Activated naive CD8-positive, alpha-beta T cell treated with anti-CD3 and anti-CD28 coated beads, Interleukin-2, amount 50 U/mL, for 16 hours (primary cell): ENCODE measurements around the gene DYNC1LI1.
"Not testable (repeated sequence)": the region's sequence is repeated elsewhere in the genome, so short reads cannot be mapped to it uniquely, and the experiment has no call there.

Experiments
- DNase-seq: peaks from one replicate; pipeline ENCODE4 v3.0.0-alpha.2; 2020; ENCODE audit warnings: low read depth, low spot score

The DYNC1LI1 gene

DNA sequence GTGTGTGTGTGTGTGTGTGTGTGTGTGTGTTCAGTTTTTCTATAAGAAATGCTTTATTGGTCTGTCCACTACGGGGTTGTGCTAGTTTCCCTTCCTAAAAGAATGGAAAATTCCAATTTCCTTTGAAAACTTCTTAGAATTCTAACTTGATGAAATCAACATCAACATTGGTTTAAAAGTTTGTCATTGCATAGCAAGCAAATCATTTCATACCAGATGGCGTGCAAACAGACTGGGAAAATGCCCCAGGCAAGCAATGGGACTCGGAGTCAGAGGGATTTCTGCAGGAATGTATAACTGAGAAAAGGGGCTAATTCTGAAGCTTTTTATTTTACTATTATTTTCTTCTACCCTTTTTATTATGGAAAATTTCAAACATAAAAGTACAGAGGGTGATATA, 13.1 kb upstream of the DYNC1LI1 start:
- DNase-seq, result no peak

DNA sequence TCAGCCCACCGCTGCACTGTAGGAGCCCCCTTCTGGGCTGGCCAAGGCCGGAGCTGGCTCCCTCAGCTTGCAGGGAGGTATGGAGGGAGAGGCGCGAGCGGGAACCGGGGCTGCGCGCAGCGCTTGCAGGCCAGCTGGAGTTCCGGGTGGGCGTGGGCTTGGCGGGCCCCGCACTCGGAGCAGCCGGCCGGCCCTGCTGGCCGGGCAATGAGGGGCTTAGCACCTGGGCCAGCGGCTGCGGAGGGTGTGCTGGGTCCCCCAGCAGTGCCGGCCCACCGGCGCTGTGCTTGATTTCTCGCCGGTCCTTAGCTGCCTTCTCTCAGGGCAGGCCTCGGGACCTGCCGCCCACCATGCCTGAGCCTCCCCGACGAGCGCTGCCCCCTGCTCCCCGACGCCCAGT, 8.0 kb upstream of the DYNC1LI1 start:
- not testable (repeated sequence) for DNase-seq

GRCh38 chr3:32577581-32578556, 7.2 kb upstream of the DYNC1LI1 start:
- no peak for DNase-seq

- DNase-seq, result no peak
Observed at GRCh38 chr3:32577174-32577573, 6.5 kb upstream of the DYNC1LI1 start.

DNA sequence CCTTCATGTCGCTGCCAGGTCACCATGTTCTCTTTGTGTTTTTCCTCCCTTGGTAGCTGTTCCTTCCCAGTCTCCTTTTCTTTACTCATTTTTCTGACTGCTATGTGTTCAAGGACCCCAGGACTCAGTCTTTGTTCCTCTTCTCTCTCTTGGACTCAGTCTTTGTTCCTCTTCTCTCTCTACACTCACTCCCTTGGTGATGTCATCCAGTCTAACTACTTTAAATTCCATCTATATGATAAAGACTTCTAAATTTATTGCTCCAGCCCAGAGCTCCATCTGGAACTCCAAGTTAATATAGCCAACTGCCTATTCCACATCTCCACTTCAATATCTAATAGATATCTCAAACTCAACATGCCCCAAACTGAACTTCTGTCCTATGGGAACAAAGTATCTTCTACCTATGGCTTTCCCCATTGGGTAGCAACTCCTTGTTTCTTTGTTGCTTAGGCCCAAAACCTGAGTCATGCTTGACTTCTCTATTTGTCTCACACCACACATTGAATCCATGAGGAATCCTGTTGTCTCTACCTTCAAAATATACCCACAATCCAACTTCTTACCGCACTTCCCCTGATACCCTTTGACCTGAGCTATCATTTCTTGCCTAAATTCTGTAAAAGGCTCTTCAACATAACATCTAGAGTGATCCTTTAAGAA, 4.9 kb upstream of the DYNC1LI1 start:
- DNase-seq, result no peak

- DNase-seq, result no peak
Observed at GRCh38 chr3:32571192-32571485, 481 bp upstream of the DYNC1LI1 start.

GRCh38 chr3:32569540-32570420, 878 bp downstream of the DYNC1LI1 start:
- DNase-seq, result no peak

DNA sequence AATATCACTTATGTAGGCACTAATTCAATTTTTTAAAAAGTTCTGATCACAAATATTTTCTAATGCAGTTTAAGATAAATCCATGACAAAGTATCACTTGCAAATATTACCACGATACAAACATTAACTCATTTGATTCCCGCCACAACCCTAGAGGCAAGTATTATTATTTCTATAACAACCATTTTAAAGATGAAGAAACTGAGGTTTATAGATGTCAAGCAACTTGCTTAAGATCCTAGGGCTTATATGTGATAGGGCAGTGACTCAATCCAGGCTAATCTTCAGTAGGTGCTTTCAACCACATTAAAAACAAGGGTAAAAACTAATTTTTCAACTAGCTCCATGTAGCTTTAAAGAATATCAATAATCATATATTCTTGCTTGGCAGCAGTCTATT, 1.7 kb downstream of the DYNC1LI1 start:
- DNase-seq, result no peak

DNA sequence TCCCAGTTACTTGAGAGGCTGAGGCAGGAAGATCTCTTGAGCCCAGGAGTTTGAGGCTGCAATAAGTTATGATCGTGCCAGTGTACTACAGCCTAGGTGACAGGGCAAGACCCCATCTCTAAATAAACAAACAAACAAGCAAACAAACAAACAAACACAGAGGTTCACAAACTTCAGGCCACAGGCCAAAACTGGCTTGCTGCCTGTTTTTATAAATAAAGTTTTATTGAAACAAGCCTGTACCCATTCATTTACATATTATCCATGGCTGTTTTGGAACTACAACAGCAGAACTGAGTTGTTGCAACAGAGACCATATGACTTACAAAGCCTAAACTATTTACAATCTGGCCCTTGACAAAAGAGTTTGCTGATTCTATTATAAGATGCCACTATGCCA, 6.5 kb downstream of the DYNC1LI1 start:
- no peak for DNase-seq

- DNase-seq, result no peak
Observed at GRCh38 chr3:32562640-32563039, 8.0 kb downstream of the DYNC1LI1 start.

DNA sequence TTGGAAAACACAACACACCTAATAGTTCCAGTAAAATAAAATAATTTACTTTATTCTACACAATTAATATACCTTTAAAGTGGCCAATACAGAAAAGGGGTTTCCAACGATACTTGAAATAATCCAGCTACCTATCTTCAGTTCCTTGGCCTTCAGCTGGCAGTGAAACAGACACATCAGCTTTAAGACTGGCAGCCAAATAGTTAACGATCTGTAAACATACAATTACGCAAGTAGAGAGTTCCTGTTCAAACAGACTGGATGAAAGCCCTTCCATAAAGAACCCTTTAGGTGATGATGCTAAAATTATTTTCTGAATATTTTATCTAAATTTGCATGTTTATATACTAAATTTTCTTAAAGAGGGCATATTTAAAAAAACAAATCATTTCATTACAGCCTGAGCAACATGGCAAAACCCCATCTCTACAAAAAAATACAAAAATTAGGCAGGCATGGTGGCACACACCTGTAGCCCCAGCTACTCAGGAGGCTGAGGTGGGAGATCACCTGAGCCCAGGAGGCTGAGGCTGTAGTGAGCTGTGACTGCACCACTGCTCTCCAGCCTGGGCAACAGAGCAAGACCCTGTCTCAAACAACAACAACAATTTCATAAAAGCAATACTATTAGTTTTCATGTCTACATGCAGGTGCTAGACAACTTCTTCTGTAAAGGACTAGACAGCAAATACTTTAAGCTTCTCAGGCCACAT, 12.9 kb downstream of the DYNC1LI1 start:
- no peak for DNase-seq

DNA sequence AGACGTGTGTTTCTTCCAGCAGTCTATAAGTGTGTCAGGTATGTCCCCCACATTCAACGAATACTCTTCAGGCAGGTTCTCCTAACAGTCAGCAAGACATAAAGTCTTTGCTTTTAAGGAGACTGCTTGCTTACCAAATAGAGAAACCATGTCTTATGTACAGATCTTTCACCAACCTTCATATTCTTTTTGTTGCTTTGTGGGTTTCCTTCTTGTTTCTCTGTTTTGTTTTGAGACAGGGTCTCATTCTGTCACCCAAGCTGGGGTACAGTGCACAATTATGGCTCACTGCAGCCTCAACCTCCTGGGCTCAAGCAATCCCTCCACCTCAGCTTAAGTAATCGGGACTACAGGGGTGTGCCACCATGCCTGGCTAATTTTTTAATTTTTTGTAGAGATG, 14.3 kb downstream of the DYNC1LI1 start:
- no peak for DNase-seq

DNA sequence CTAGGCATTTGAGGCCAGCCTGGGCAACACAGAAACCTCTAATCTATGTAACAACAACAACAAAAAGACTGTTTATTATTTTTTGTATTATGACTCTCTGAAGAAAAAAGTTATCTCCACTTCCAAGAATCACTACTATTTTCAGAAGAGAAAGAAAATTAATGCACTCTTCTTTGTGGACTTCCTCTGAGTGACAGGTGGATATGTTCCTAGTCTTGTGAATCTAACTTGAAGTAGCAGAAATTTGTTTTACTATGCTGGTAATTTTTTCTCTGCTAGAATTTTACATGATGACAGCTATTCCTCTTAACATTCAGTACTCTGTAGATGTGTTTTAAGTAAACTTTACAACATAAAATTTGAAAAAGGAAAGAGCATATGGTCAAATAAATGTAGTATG, 16.7 kb downstream of the DYNC1LI1 start:
- no peak for DNase-seq

DNA sequence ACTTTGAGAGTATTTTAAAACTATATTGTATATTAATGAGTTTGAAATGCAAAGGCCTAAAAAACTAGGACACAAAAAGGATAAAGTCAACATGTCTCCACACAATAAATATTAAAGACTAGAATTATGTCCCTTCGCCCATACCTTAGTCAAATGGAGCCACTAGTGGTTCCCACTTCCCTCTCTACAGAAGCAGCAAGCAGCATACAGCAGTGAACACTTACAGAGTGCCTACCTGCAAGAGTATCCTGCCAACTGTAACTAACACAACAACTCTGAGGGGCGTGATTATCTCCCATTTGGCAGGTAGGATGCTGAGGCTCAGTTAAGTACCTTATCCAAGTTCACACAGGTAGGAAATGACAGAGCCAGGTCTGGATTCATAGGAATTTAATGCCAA, 17.2 kb downstream of the DYNC1LI1 start:
- DNase-seq, result no peak

- no peak for DNase-seq
Observed at GRCh38 chr3:32552013-32552412, 18.6 kb downstream of the DYNC1LI1 start.

GRCh38 chr3:32551496-32551895, 19.2 kb downstream of the DYNC1LI1 start:
- DNase-seq, result no peak

GRCh38 chr3:32551087-32551486, 19.6 kb downstream of the DYNC1LI1 start:
- DNase-seq, result no peak

GRCh38 chr3:32545305-32545704, 25.4 kb downstream of the DYNC1LI1 start:
- no peak for DNase-seq

DNA sequence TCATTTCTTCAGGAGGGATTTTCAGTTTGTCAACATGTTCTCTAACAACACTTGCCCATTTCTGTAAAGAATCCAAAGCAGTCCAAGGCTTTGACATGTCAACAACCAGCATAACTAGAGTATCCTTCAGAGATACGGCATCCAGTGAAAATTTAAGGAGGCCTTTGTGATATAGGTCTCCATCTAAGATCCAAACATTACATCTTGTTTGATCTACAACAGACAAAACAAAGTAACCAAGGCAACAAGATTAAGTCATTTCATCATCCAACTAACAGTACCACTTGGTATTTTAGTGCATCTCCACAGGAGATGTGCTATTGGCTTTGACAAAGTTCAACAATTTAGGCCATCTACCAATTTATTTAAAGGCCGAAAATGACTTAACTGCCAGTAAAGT, 25.8 kb downstream of the DYNC1LI1 start:
- DNase-seq, result no peak

DNA sequence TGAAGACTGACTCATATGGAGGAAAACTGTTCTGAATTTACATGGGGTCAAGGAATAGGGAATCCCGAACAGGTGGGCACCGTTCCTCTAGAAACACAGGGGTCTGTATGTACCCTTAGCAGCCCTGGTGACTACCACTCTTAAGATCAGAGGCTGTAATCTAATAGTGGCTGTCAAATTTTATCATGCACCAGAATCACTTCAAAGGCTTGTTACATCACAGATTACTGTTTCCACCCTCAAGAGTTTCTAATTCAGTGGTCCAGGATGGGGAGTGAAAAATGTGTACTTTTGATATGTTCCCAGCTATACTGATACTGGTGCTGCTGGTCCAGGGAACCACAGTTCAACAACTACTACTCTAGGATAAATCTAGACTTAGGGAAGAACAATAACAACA, 27.9 kb downstream of the DYNC1LI1 start:
- no peak for DNase-seq

- no peak for DNase-seq
Observed at GRCh38 chr3:32540899-32541298, 29.8 kb downstream of the DYNC1LI1 start.

DNA sequence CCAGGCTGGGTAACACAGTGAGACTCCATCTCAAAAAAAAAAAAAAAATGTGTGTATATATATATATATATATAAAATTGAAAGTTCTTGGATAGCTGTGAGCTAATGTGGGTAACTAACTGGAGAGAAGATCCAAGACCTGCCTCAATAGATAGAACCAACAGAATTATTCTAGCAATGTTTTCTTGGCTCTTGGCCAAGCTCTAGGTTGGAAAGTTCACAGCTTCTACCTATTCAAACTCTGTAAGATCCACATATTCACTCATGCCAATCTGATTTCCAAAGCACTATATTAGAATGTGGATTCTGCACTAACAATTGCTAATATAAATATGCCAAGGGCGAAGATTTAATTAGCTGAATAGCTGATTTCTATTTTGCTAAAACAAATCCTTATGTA, 38.2 kb downstream of the DYNC1LI1 start:
- DNase-seq, result no peak
